ENCODE results near the gene HLTF. TPM values are rescaled to one million over a fixed set of nuclear protein-coding genes. Genes with fewer than 3 reads are reported as not detected.

Gene HLTF
- total RNA-seq, 1 donor from 2014 or later, result 51.6 TPM

GRCh38 chr3:149005416-149005815, 80.9 kb downstream of the HLTF start:
- Mint-ChIP-seq H3K4me1 (peaks cover 5% of the 10 kb centered on the region), H3K9me3 (no peaks in the 10 kb centered on the region), H3K27me3 (ENCODE audit: low read depth) (no peaks in the 10 kb centered on the region), H3K4me3 (no peak overlapping the region), H3K36me3 (ENCODE audit: low read depth) (peaks cover 8% of the 10 kb centered on the region), H3K27ac (ENCODE audit: unreplicated experiment) (no peak overlapping the region)
- DNase-seq (ENCODE audit: low read depth, low spot score), result no peak
- TF ChIP-seq, protein P1, sequence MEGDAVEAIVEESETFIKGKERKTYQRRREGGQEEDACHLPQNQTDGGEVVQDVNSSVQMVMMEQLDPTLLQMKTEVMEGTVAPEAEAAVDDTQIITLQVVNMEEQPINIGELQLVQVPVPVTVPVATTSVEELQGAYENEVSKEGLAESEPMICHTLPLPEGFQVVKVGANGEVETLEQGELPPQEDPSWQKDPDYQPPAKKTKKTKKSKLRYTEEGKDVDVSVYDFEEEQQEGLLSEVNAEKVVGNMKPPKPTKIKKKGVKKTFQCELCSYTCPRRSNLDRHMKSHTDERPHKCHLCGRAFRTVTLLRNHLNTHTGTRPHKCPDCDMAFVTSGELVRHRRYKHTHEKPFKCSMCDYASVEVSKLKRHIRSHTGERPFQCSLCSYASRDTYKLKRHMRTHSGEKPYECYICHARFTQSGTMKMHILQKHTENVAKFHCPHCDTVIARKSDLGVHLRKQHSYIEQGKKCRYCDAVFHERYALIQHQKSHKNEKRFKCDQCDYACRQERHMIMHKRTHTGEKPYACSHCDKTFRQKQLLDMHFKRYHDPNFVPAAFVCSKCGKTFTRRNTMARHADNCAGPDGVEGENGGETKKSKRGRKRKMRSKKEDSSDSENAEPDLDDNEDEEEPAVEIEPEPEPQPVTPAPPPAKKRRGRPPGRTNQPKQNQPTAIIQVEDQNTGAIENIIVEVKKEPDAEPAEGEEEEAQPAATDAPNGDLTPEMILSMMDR (conservative IDR thresholded peaks at IDR 0.05), result no peak

GRCh38 chr3:149004622-149005021, 81.7 kb downstream of the HLTF start:
- H3K9me3 Mint-ChIP-seq, result no peaks in the 10 kb centered on the region

DNA sequence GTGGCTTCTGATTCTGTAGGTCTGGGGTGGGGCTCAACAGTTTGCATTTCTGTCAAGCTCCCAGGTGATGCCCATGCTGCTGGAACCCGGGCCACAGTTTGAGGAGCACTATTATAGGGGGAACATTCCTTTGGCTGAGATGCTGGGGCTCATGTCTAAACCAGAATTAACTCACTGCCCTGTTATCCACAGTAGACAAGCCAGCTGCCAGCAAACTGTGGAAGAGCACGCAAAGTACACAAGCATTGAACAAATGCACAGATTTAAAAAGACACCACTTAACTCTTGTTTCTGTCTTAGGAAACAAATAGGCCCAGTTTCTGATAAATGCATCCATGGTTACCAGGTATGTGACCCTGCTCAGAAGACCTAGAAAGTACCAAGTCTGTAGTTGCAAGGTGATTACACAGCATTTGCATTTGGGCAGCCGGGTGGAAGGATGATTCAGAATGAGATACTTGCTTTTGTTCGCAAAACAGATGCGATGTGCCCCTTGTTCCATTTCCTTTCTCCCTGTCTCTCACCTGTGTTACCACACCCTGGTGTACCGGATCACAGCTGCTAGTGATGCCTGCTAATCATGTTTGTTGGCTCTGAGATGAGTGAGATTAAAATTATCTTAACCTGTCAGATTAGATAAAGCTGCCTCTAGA, 82.6 kb downstream of the HLTF start:
- Mint-ChIP-seq H3K36me3 (ENCODE audit: low read depth) (peaks cover 6% of the 10 kb centered on the region), H3K27me3 (ENCODE audit: low read depth) (no peaks in the 10 kb centered on the region), H3K4me3 (no peak overlapping the region), H3K4me1 (peaks cover 11% of the 10 kb centered on the region), H3K27ac (ENCODE audit: unreplicated experiment) (peak overlapping the region; percentile 54), H3K9me3 (no peaks in the 10 kb centered on the region)
- DNase-seq (ENCODE audit: low read depth, low spot score), result no peak
- TF ChIP-seq, protein P1 (conservative IDR thresholded peaks at IDR 0.05), result no peak

More at GRCh38 chr3:149004622-149005021, 81.7 kb downstream of the HLTF start:
- Mint-ChIP-seq H3K36me3 (ENCODE audit: low read depth) (peaks cover 8% of the 10 kb centered on the region), H3K27me3 (ENCODE audit: low read depth) (no peaks in the 10 kb centered on the region), H3K4me3 (no peak overlapping the region), H3K27ac (ENCODE audit: unreplicated experiment) (no peak overlapping the region), H3K4me1 (peaks cover 11% of the 10 kb centered on the region)
- no peak for DNase-seq (ENCODE audit: low read depth, low spot score)
- TF ChIP-seq, protein P1 (conservative IDR thresholded peaks at IDR 0.05), result no peak

DNA sequence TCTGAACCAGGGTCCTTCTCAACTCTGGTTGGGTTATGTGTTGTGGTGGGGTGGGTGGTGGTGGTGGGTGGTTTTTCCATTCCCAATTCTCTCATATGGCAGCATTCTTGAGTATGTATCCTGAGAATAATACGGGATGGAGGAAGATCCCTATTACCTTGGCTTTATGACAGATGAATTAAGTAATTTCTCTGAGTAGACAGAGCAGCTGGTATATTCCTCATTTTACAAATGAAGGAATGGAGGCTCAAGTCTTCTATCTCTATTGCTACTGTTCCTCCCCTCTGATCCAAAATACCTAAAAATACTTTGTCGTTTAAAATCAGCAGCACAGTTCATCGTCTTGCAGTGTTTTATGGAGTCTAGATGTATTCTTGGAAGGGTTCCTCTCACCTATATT, 84.6 kb downstream of the HLTF start:
- TF ChIP-seq, protein P1 (conservative IDR thresholded peaks at IDR 0.05), result no peak
- no peaks in the 10 kb centered on the region for H3K36me3 Mint-ChIP-seq (ENCODE audit: low read depth)
- H3K27me3 Mint-ChIP-seq (ENCODE audit: low read depth), result no peaks in the 10 kb centered on the region
- peaks cover 11% of the 10 kb centered on the region for H3K4me1 Mint-ChIP-seq
- DNase-seq (ENCODE audit: low read depth, low spot score), result no peak
- no peaks in the 10 kb centered on the region for H3K9me3 Mint-ChIP-seq
- H3K4me3 Mint-ChIP-seq, result no peak overlapping the region
- H3K27ac Mint-ChIP-seq (ENCODE audit: unreplicated experiment), result no peak overlapping the region

- no peaks in the 10 kb centered on the region for H3K36me3 Mint-ChIP-seq (ENCODE audit: low read depth)
- no peak for DNase-seq (ENCODE audit: low read depth, low spot score)
- no peaks in the 10 kb centered on the region for H3K9me3 Mint-ChIP-seq
- H3K27me3 Mint-ChIP-seq (ENCODE audit: low read depth), result no peaks in the 10 kb centered on the region
- peaks cover 11% of the 10 kb centered on the region for H3K4me1 Mint-ChIP-seq
- TF ChIP-seq, protein P1 (conservative IDR thresholded peaks at IDR 0.05), result no peak
- H3K27ac Mint-ChIP-seq (ENCODE audit: unreplicated experiment), result no peak overlapping the region
- no peak overlapping the region for H3K4me3 Mint-ChIP-seq
Measured at GRCh38 chr3:149000206-149000745, 86.1 kb downstream of the HLTF start.

All from neural crest cell (in vitro differentiated cells).